H9 (cell line): ENCODE measurements around the gene MYO7A. TPM values are rescaled to one million over a fixed set of nuclear protein-coding genes. Genes with fewer than 3 reads are reported as not detected.

Source experiments
- DNase-seq: peaks from one replicate; pipeline ENCODE4 v3.0.0-alpha.2; 2017
- H2AFZ ChIP-seq: one replicate; pipeline ENCODE4 v1.6.1; 2013; ENCODE audit warnings: mild to moderate bottlenecking, low read length, control low read depth, moderate library complexity
- H2AK5ac ChIP-seq: 2 replicates; pipeline ENCODE4 v1.6.1; 2013; ENCODE audit warnings: low read length, control low read depth, mixed read lengths; ENCODE audit not compliant: insufficient read length
- H2BK120ac ChIP-seq: one replicate; pipeline ENCODE4 v1.6.1; 2013; ENCODE audit warnings: low read depth, mild to moderate bottlenecking, low read length, control low read depth, inconsistent platforms; ENCODE audit not compliant: poor library complexity, severe bottlenecking
- H2BK12ac ChIP-seq: 2 replicates; pipeline ENCODE4 v1.6.1; 2013; ENCODE audit warnings: low read length, control low read depth, mixed read lengths, low read depth; ENCODE audit not compliant: insufficient read length
- H2BK15ac ChIP-seq: 2 replicates; pipeline ENCODE4 v1.6.1; 2013; ENCODE audit warnings: low read depth, low read length, control low read depth
- H2BK20ac ChIP-seq: one replicate; pipeline ENCODE4 v1.6.1; 2013; ENCODE audit warnings: low read depth, mild to moderate bottlenecking, low read length, control low read depth, inconsistent platforms; ENCODE audit not compliant: poor library complexity, severe bottlenecking
- H2BK5ac ChIP-seq: 2 replicates; pipeline ENCODE4 v1.6.1; 2013; ENCODE audit warnings: low read length, control low read depth, mixed read lengths; ENCODE audit not compliant: insufficient read length
- H3K14ac ChIP-seq: 2 replicates; pipeline ENCODE4 v1.6.1; 2013; ENCODE audit warnings: low read length, control low read depth; ENCODE audit not compliant: insufficient read depth
- H3K18ac ChIP-seq: 2 replicates; pipeline ENCODE4 v1.6.1; 2013; ENCODE audit warnings: low read depth, mild to moderate bottlenecking, mixed read lengths, low read length, control low read depth; ENCODE audit not compliant: insufficient read length
- H3K23ac ChIP-seq: 2 replicates; pipeline ENCODE4 v1.6.1; 2013; ENCODE audit warnings: low read length, control low read depth, mixed read lengths, low read depth; ENCODE audit not compliant: insufficient read length
- H3K23me2 ChIP-seq: 2 replicates; pipeline ENCODE4 v1.6.1; 2013; ENCODE audit warnings: low read depth, mild to moderate bottlenecking, mixed read lengths, low read length, control low read depth; ENCODE audit not compliant: insufficient read length, poor library complexity, severe bottlenecking
- H3K27ac ChIP-seq: 2 replicates; pipeline ENCODE4 v1.5.1; 2013; ENCODE audit warnings: low read length, control low read depth, mixed read lengths, low read depth; ENCODE audit not compliant: insufficient read length
- H3K27me3 ChIP-seq: 2 replicates; pipeline ENCODE4 v1.6.1; 2013; ENCODE audit warnings: low read length, control low read depth, inconsistent platforms; ENCODE audit not compliant: insufficient read depth
- H3K4ac ChIP-seq: 2 replicates; pipeline ENCODE4 v1.6.1; 2013; ENCODE audit warnings: low read depth, mild to moderate bottlenecking, control low read depth, inconsistent platforms, low read length, moderate library complexity
- H3K4me1 ChIP-seq: 2 replicates; pipeline ENCODE4 v1.6.1; 2013; ENCODE audit warnings: low read length, control low read depth, inconsistent platforms; ENCODE audit not compliant: insufficient read depth
- H3K4me2 ChIP-seq: 2 replicates; pipeline ENCODE4 v1.6.1; 2013; ENCODE audit warnings: low read length, control low read depth, mixed read lengths; ENCODE audit not compliant: insufficient read length, insufficient read depth
- H3K56ac ChIP-seq: 2 replicates; pipeline ENCODE4 v1.6.1; 2013; ENCODE audit warnings: low read depth, mild to moderate bottlenecking, mixed read lengths, low read length, control low read depth; ENCODE audit not compliant: insufficient read length
- H3K79me1 ChIP-seq: 2 replicates; pipeline ENCODE4 v1.6.1; 2013; ENCODE audit warnings: low read depth, mild to moderate bottlenecking, moderate library complexity, low read length, control low read depth, inconsistent platforms; ENCODE audit not compliant: insufficient read depth, poor library complexity, severe bottlenecking
- H3K79me2 ChIP-seq: 2 replicates; pipeline ENCODE4 v1.6.1; 2013; ENCODE audit warnings: low read length, control low read depth, inconsistent platforms; ENCODE audit not compliant: insufficient read depth
- H3K9ac ChIP-seq: 2 replicates; pipeline ENCODE4 v1.6.1; 2013; ENCODE audit warnings: low read length, control low read depth, mixed read lengths; ENCODE audit not compliant: insufficient read length; ENCODE audit errors: extremely low read depth
- H3K9me3 ChIP-seq: one replicate; pipeline ENCODE4 v1.6.1; 2013; ENCODE audit warnings: low read depth, low read length, inconsistent platforms; ENCODE audit not compliant: control insufficient read depth
- H3T11ph ChIP-seq: one replicate; pipeline ENCODE4 v1.6.1; 2013; ENCODE audit warnings: mild to moderate bottlenecking, low read length, control low read depth, inconsistent platforms
- H4K20me1 ChIP-seq: one replicate; pipeline ENCODE4 v1.6.1; 2013; ENCODE audit not compliant: control insufficient read depth, insufficient read length, insufficient read depth
- H4K5ac ChIP-seq: 2 replicates; pipeline ENCODE4 v1.6.1; 2013; ENCODE audit warnings: low read depth, mild to moderate bottlenecking, mixed read lengths, low read length, control low read depth; ENCODE audit not compliant: insufficient read length
- H4K8ac ChIP-seq: replicated peaks from 2 replicates; pipeline ENCODE4 v1.6.1; 2013; ENCODE audit warnings: low read length, control low read depth, mixed read lengths, low read depth; ENCODE audit not compliant: insufficient read length
- H4K91ac ChIP-seq: 2 replicates; pipeline ENCODE4 v1.6.1; 2013; ENCODE audit warnings: low read depth, mild to moderate bottlenecking, moderate library complexity, mixed read lengths, low read length, control low read depth; ENCODE audit not compliant: insufficient read length
- H3K27ac Mint-ChIP-seq, 3 experiments: 2 replicates in 2 of 3; 3 replicates in 1 of 3; pipeline ENCODE4 v1.8.0; 2020 to 2021; ENCODE audit warnings: mixed read lengths in 3 of 3, mild to moderate bottlenecking in 1 of 3, moderate library complexity in 1 of 3
- H3K27me3 Mint-ChIP-seq: 2 replicates; pipeline ENCODE4 v1.8.0; 2021; ENCODE audit warnings: low read depth, mild to moderate bottlenecking, moderate library complexity, mixed read lengths
- H3K36me3 Mint-ChIP-seq, 3 experiments: 2 replicates in 2 of 3; 3 replicates in 1 of 3; pipeline ENCODE4 v1.8.0; 2020 to 2021; ENCODE audit warnings: low read depth in 3 of 3, mixed read lengths in 3 of 3; ENCODE audit not compliant: insufficient read depth in 1 of 3
- H3K4me1 Mint-ChIP-seq, 2 experiments: 2 replicates each; pipeline ENCODE4 v1.8.0; 2020; ENCODE audit warnings: mixed read lengths in 2 of 2
- H3K4me3 Mint-ChIP-seq, 2 experiments: 2 replicates in 1 of 2; 3 replicates in 1 of 2; pipeline ENCODE4 v1.8.0; 2020 to 2021; ENCODE audit warnings: mild to moderate bottlenecking in 2 of 2, mixed read lengths in 2 of 2, moderate library complexity in 1 of 2
- H3K9me3 Mint-ChIP-seq, 2 experiments: 2 replicates in 1 of 2; 3 replicates in 1 of 2; pipeline ENCODE4 v1.8.0; 2020; ENCODE audit warnings: mild to moderate bottlenecking in 2 of 2, mixed read lengths in 2 of 2, moderate library complexity in 1 of 2
- CTCF ChIP-seq: fragments of 200-600 bp; sonication (generic); conservative IDR thresholded peaks from 3 replicates; pipeline ENCODE4 v1.8.0; 2021; ENCODE audit warnings: antibody characterized with exemption, mild to moderate bottlenecking
- whole genome bisulfite sequencing: extraction: QIAGEN DNeasy Blood & Tissue Kit; methylation state at CpG from one replicate; pipeline ENCODE4 v1.1.7; 2013; ENCODE audit warnings: missing lambda C conversion rate, low lambda C conversion rate, mixed read lengths; ENCODE audit not compliant: insufficient read length; ENCODE audit errors: extremely low coverage; 5-methylcytosine and 5-hydroxymethylcytosine counted together
- total RNA-seq: library from RNA; stranded (reverse); gene quantifications from 2 replicates; pipeline ENCODE4 v1.2.1, GENCODE V29; 2021

The MYO7A gene
- total RNA-seq, 1 experiment from 2014 or later: 1.6 TPM

GRCh38 chr11:77111946-77112345 lies 16.1 kb upstream of the MYO7A start:
- peak overlapping the region in 1 of 3 experiments; percentile 32; a peak in 3 of 7 replicates for H3K27ac Mint-ChIP-seq

More at GRCh38 chr11:77111946-77112345, 16.1 kb upstream of the MYO7A start:
- Histone ChIP-seq H3K4me1 (no peaks in the 10 kb centered on the region), H3K9me3 (no peaks in the 10 kb centered on the region), H3K9ac (no peak overlapping the region), H3K27ac (no peak overlapping the region), H2BK12ac (no peak overlapping the region), H2BK120ac (no peak overlapping the region), H3T11ph (no peak overlapping the region), H3K79me1 (no peaks in the 10 kb centered on the region), H4K20me1 (no peaks in the 10 kb centered on the region), H2BK5ac (no peak overlapping the region), H3K56ac (no peak overlapping the region), H4K5ac (no peak overlapping the region), H4K91ac (no peak overlapping the region), H3K27me3 (no peaks in the 10 kb centered on the region), H3K4me2 (no peak overlapping the region), H2AK5ac (no peak overlapping the region), H2AFZ (no peak overlapping the region), H3K18ac (no peak overlapping the region), H4K8ac (no peak overlapping the region), H3K4ac (no peak overlapping the region), H3K23me2 (no peaks in the 10 kb centered on the region), H2BK15ac (no peak overlapping the region), H3K79me2 (no peaks in the 10 kb centered on the region), H3K14ac (no peak overlapping the region), H3K23ac (no peak overlapping the region), H2BK20ac (no peak overlapping the region)
- no peak for DNase-seq
- Mint-ChIP-seq H3K4me3 (no peak overlapping the region), H3K27me3 (no peaks in the 10 kb centered on the region; the same call in 1 of the 2 replicates), H3K9me3 (no peaks in the 10 kb centered on the region), H3K4me1 (peaks cover 5 to 8% of the 10 kb centered on the region in 2 experiments), H3K36me3 (no peaks in the 10 kb centered on the region; a peak in 1 of 7 replicates)
- TF ChIP-seq CTCF: no peak
- WGBS: no CpG with 5 or more reads among the region's 6 CpGs
